K562 (cell line): ENCODE data around the gene ATRIP. TPM values are rescaled to one million over a fixed set of nuclear protein-coding genes. Genes with fewer than 3 reads are reported as not detected.

Experiments
- ATAC-seq: fragments of 200-7000 bp; cut with Tn5 transposase; 3 replicates; pipeline ENCODE4 v1.9.1; 2020; ENCODE audit warnings: moderate library complexity
- BruUV-seq: library from RNA; stranded (reverse); fragments of 400-500 nt; replicated peaks from 2 replicates; lab custom pipeline; 2021; lab: Mats Ljungman, UMichigan
- CTCF ChIA-PET: fragments of 300-600 bp; formaldehyde crosslinking; extraction: SDS; loops from one replicate; lab custom pipeline; 2021; ENCODE audit warnings: low intra/inter-chr PET ratio; lab: Yijun Ruan, JAX
- POLR2A ChIA-PET: fragments of 300-600, 350-650 bp; sonication (Branson Sonifier 250); formaldehyde crosslinking; extraction: SDS; loops from one replicate; lab custom pipeline; 2021; ENCODE audit warnings: antibody characterized with exemption, inconsistent platforms; lab: Yijun Ruan, JAX
- DNase-seq, 4 experiments: peaks; one replicate each; pipeline versions ENCODE4 v3.0.0 to v3.0.0-alpha.2; 2011 to 2018; ENCODE audit warnings: low spot score in 3 of 4, mixed read lengths in 3 of 4; ENCODE audit errors: extremely low read depth in 1 of 4
- FAIRE-seq: peaks from 2 replicates; lab custom pipeline; 2011; peaks lifted over from hg19 to GRCh38; lab: Jason Lieb, UNC
- H2AFZ ChIP-seq: 2 replicates; pipeline ENCODE4 v1.6.0; 2011; ENCODE audit warnings: low read depth, low read length, control low read depth, inconsistent platforms
- H3K27ac ChIP-seq: fragments of 200-600 bp; 3 replicates; pipeline ENCODE4 v1.8.0; 2011; ENCODE audit warnings: low read depth, mild to moderate bottlenecking, control low read depth, inconsistent platforms, low read length, moderate library complexity, mixed read lengths; ENCODE audit errors: extremely low read depth
- H3K27me3 ChIP-seq, 2 experiments: fragments of 300-600 bp in 1 of 2; 2 replicates in 1 of 2; 3 replicates in 1 of 2; pipeline versions ENCODE4 v1.6.0 to v1.8.0; 2011; ENCODE audit warnings: inconsistent platforms in 2 of 2, low read length in 2 of 2, mild to moderate bottlenecking in 1 of 2, mixed read lengths in 1 of 2, moderate library complexity in 1 of 2; ENCODE audit not compliant: control insufficient read depth in 2 of 2, insufficient read depth in 2 of 2
- H3K36me3 ChIP-seq: fragments of 300-600 bp; 3 replicates; pipeline ENCODE4 v1.8.0; 2011; ENCODE audit warnings: mild to moderate bottlenecking, low read length, inconsistent platforms; ENCODE audit not compliant: control insufficient read depth, insufficient read depth
- H3K4me1 ChIP-seq, 2 experiments: fragments of 200-600 bp in 1 of 2; replicated peaks in 1 of 2; 2 replicates in 1 of 2; 3 replicates in 1 of 2; pipeline versions ENCODE4 v1.5.1 to v1.8.0; 2011; ENCODE audit warnings: inconsistent platforms in 2 of 2, low read length in 2 of 2, mild to moderate bottlenecking in 1 of 2, mixed read lengths in 1 of 2, moderate library complexity in 1 of 2; ENCODE audit not compliant: control insufficient read depth in 2 of 2, insufficient read depth in 2 of 2
- H3K4me2 ChIP-seq: 2 replicates; pipeline ENCODE4 v1.6.1; 2011; ENCODE audit warnings: low read length, control low read depth, inconsistent platforms, mixed read lengths; ENCODE audit not compliant: insufficient read depth
- H3K4me3 ChIP-seq: fragments of 200-600 bp; sonication (generic), shearing (Covaris generic); 2 replicates; pipeline ENCODE4 v1.5.1; 2016; ENCODE audit warnings: control low read depth, inconsistent platforms
- H3K79me2 ChIP-seq: fragments of 200-600 bp; 3 replicates; pipeline ENCODE4 v1.8.0; 2011; ENCODE audit warnings: low read length, inconsistent platforms; ENCODE audit not compliant: control insufficient read depth, insufficient read depth
- H3K9ac ChIP-seq, 2 experiments: 2 replicates each; pipeline versions ENCODE4 v1.6.0 to v1.6.1; 2011; ENCODE audit warnings: low read depth in 2 of 2, low read length in 2 of 2, control low read depth in 1 of 2, inconsistent platforms in 1 of 2, mild to moderate bottlenecking in 1 of 2, mixed read lengths in 1 of 2; ENCODE audit not compliant: insufficient read depth in 1 of 2
- H3K9me1 ChIP-seq: one replicate; pipeline ENCODE4 v1.6.0; 2011; ENCODE audit warnings: inconsistent platforms, mild to moderate bottlenecking, low read length, moderate library complexity; ENCODE audit not compliant: control insufficient read depth, insufficient read depth
- H3K9me3 ChIP-seq: replicated peaks from 2 replicates; pipeline ENCODE4 v1.5.1; 2011; ENCODE audit warnings: low read depth, low read length, inconsistent platforms; ENCODE audit not compliant: control insufficient read depth, insufficient read depth
- H4K20me1 ChIP-seq: replicated peaks from 2 replicates; pipeline ENCODE4 v1.6.1; 2011; ENCODE audit warnings: low read length, inconsistent platforms, mixed read lengths; ENCODE audit not compliant: control insufficient read depth, insufficient read depth
- CBX5 ChIP-seq: IDR thresholded peaks from 2 replicates; pipeline ENCODE4 v1.6.1; 2014; ENCODE audit warnings: low read depth, borderline replicate concordance
- CREB3L1 ChIP-seq: fragments of 450-650 bp; IDR thresholded peaks from 2 replicates; pipeline ENCODE4 v1.6.1; 2014; ENCODE audit warnings: low read depth, mild to moderate bottlenecking, moderate library complexity, borderline replicate concordance
- ELF4 ChIP-seq: fragments of 450-650 bp; formaldehyde crosslinking; IDR thresholded peaks from 2 replicates; pipeline ENCODE4 v1.4.0; 2022; ENCODE audit warnings: missing genetic modification characterization
- KDM1A ChIP-seq, 2 experiments: fragments of 450-650 bp; IDR thresholded peaks; 2 replicates each; pipeline ENCODE4 v1.6.1; 2016; ENCODE audit warnings: mild to moderate bottlenecking in 2 of 2
- NCOA6 ChIP-seq: fragments of 450-650 bp; IDR thresholded peaks from 2 replicates; pipeline ENCODE4 v1.6.1; 2017; ENCODE audit warnings: mild to moderate bottlenecking
- NR3C1 ChIP-seq: sonication (generic); formaldehyde crosslinking; IDR thresholded peaks from 2 replicates; pipeline ENCODE4 v1.8.1; 2022; ENCODE audit warnings: missing genetic modification reagents
- RBFOX2 ChIP-seq: fragments of 200-400 bp; formaldehyde crosslinking; IDR thresholded peaks from 2 replicates; pipeline ENCODE4 v1.6.1; 2017; ENCODE audit warnings: low read depth, mild to moderate bottlenecking, low read length, moderate library complexity
- SAFB ChIP-seq: fragments of 200-400 bp; formaldehyde crosslinking; IDR thresholded peaks from 2 replicates; pipeline ENCODE4 v1.6.1; 2017; ENCODE audit warnings: low read depth, low read length, borderline replicate concordance
- SIN3A ChIP-seq, 2 experiments: fragments of 150-350 bp in 1 of 2; IDR thresholded peaks; 2 replicates each; pipeline ENCODE4 v1.6.1; 2011 to 2016; ENCODE audit warnings: borderline replicate concordance in 2 of 2, low read depth in 2 of 2, low read length in 2 of 2, mild to moderate bottlenecking in 2 of 2, moderate library complexity in 2 of 2; ENCODE audit not compliant: control insufficient read depth in 1 of 2
- SNIP1 ChIP-seq: fragments of 450-650 bp; IDR thresholded peaks from 2 replicates; pipeline ENCODE4 v1.7.1; 2017; ENCODE audit warnings: low read depth, mild to moderate bottlenecking
- TCF7L2 ChIP-seq: fragments of 150-350 bp; IDR thresholded peaks from 2 replicates; pipeline ENCODE4 v1.6.1; 2016; ENCODE audit warnings: low read depth, mild to moderate bottlenecking, low read length, moderate library complexity
- ZC3H4 ChIP-seq: sonication (generic); formaldehyde crosslinking; IDR thresholded peaks from 2 replicates; pipeline ENCODE4 v1.9.0; 2021; ENCODE audit warnings: missing genetic modification reagents, borderline replicate concordance
- WGBS: fragments of 100-300 bp; shearing (Covaris generic); methylation state at CpG from one replicate; pipeline ENCODE4 v1.1.6; 2016; ENCODE audit warnings: low coverage, mixed read lengths; ENCODE audit not compliant: insufficient coverage; ENCODE audit errors: missing lambda C conversion rate; 5-methylcytosine and 5-hydroxymethylcytosine counted together
- in situ Hi-C: fragments of 300-500 bp; cut with MboI; formaldehyde crosslinking; loops from 4 replicates; pipeline ENCODE4 v1.15.0; 2018; ENCODE audit warnings: inconsistent platforms, mixed read lengths
- intact Hi-C: fragments of 100-400 bp; cut with micrococcal nuclease; formaldehyde crosslinking; loops from 2 replicates; pipeline ENCODE4 v1.14.2; 2022
- polyA plus RNA-seq, 8 experiments: library from polyadenylated mRNA; depleted of rRNA in 4 of 8; stranded (reverse) in 5 of 8; unstranded in 3 of 8; fragments of >200 nt; fragmentation: Nextera tagmentation in 2 of 8; fragmentation: Illumina TruSeq in 1 of 8; extraction: Ambion mirVana in 2 of 8; extraction: Trizol in 1 of 8; gene quantifications; 2 replicates each; pipeline versions ENCODE4 v1.2.1 to v1.2.3, GENCODE V29; 2011 to 2014; ENCODE audit warnings: inconsistent platforms in 1 of 8, missing spikeins in 1 of 8
- total RNA-seq, 7 experiments: library from RNA; depleted of rRNA in 6 of 7; stranded (reverse); fragments of >200 nt in 6 of 7; fragmentation: Illumina TruSeq in 2 of 7; extraction: Trizol in 2 of 7; gene quantifications; 2 replicates each; pipeline versions ENCODE4 v1.2.1 to v1.2.3, GENCODE V29; 2011 to 2021; ENCODE audit warnings: low replicate concordance in 1 of 7
- TF ChIP-seq, protein P1 (sequence below): sonication (generic); formaldehyde crosslinking; IDR thresholded peaks from 2 replicates; pipeline ENCODE4 v1.8.1; 2023; ENCODE audit warnings: mild to moderate bottlenecking, missing genetic modification reagents
- TF ChIP-seq, protein P2 (sequence below): sonication (generic); formaldehyde crosslinking; IDR thresholded peaks from 2 replicates; pipeline ENCODE4 v1.9.0; 2022; ENCODE audit warnings: mild to moderate bottlenecking, missing genetic modification reagents

Gene ATRIP
- total and polyA plus RNA-seq, 9 of the 15 experiments (the other 6 are each of a cell fraction or from before 2014, with no cell fraction given) = 1.7 to 15.7 (median 10.5) TPM

DNA sequence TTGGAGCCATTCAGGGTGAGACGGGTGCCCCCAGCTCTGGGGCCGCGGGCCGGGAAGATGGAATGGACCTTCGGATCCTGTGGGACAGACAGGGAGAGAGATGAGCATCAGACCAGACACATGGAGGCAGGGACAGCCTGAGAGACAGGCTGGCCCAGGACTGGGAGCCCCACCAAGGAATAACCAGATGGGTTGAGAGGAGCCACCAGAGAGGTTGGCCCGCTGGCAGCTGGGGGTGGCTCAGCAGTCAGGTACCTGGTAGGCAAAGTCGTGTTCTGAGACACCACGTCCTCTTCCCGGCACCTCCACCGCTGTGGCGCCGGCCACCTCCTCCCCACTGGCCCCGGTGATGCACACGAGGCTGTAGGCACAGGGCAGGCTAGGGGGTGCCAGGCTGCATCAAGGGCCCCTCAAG is 30.4 kb upstream of the ATRIP start:
- H4K20me1 ChIP-seq = no peaks in the 10 kb centered on the region
- DNase-seq (no peak), FAIRE-seq (no peak)
- H3K9ac ChIP-seq = no peak overlapping the region
- H3K36me3 ChIP-seq = no peaks in the 10 kb centered on the region
- no peak overlapping the region for H3K4me2 ChIP-seq
- no peak for TF ChIP-seq KDM1A (IDR thresholded peaks at IDR 0.05)
- no peak for TF ChIP-seq NCOA6
- no peak for TF ChIP-seq SAFB
- TF ChIP-seq RBFOX2 = no peak
- TF ChIP-seq CBX5 = no peak
- no peak for TF ChIP-seq ELF4 (CRISPR knock-in tag)
- TF ChIP-seq SIN3A (IDR thresholded peaks at IDR 0.05; ENCODE audit: borderline replicate concordance in 2 of 2, control insufficient read depth in 1 of 2, low read depth in 2 of 2, low read length in 2 of 2) = no peak
- no peak for TF ChIP-seq SNIP1
- TF ChIP-seq ZC3H4 (CRISPR knock-in tag) = no peak
- TF ChIP-seq NR3C1 (CRISPR knock-in tag) = no peak
- no peak for TF ChIP-seq CREB3L1
- TF ChIP-seq TCF7L2 = no peak
- TF ChIP-seq, protein P1, sequence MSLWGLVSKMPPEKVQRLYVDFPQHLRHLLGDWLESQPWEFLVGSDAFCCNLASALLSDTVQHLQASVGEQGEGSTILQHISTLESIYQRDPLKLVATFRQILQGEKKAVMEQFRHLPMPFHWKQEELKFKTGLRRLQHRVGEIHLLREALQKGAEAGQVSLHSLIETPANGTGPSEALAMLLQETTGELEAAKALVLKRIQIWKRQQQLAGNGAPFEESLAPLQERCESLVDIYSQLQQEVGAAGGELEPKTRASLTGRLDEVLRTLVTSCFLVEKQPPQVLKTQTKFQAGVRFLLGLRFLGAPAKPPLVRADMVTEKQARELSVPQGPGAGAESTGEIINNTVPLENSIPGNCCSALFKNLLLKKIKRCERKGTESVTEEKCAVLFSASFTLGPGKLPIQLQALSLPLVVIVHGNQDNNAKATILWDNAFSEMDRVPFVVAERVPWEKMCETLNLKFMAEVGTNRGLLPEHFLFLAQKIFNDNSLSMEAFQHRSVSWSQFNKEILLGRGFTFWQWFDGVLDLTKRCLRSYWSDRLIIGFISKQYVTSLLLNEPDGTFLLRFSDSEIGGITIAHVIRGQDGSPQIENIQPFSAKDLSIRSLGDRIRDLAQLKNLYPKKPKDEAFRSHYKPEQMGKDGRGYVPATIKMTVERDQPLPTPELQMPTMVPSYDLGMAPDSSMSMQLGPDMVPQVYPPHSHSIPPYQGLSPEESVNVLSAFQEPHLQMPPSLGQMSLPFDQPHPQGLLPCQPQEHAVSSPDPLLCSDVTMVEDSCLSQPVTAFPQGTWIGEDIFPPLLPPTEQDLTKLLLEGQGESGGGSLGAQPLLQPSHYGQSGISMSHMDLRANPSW = no peak
- TF ChIP-seq, protein P2, sequence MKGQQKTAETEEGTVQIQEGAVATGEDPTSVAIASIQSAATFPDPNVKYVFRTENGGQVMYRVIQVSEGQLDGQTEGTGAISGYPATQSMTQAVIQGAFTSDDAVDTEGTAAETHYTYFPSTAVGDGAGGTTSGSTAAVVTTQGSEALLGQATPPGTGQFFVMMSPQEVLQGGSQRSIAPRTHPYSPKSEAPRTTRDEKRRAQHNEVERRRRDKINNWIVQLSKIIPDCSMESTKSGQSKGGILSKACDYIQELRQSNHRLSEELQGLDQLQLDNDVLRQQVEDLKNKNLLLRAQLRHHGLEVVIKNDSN (CRISPR knock-in tag) = no peak
- TF ChIP-seq, all 486 proteins: peak for 0
- Histone ChIP-seq H3K9me3 (no peaks in the 10 kb centered on the region), H3K4me3 (no peak overlapping the region), H3K9me1 (no peaks in the 10 kb centered on the region), H3K27me3 (no peaks in the 10 kb centered on the region), H3K4me1 (peaks cover 0 to 5% of the 10 kb centered on the region in 2 experiments; a peak in 2 of 5 replicates), H2AFZ (no peak overlapping the region), H3K79me2 (no peaks in the 10 kb centered on the region), H3K27ac (no peak overlapping the region)
- intact Hi-C loops (no loop called here), in situ Hi-C loops (no loop called here)
- WGBS = 53% methylated on average over 9 of the region's 14 CpGs
- CTCF ChIA-PET = no interaction called here
- POLR2A ChIA-PET = interaction anchor here (0.7 to 1.0 kb wide), 2 partner anchors 10 to 20 kb away, joined by 3 to 4 read pairs; no protein-coding TSS in a partner anchor
- BruUV-seq = no TSS peak
- no peak for ATAC-seq
